IMR-90 (cell line): ENCODE results near the gene CYRIA. TPM values are rescaled to one million over a fixed set of nuclear protein-coding genes. Genes with fewer than 3 reads are reported as not detected.
A peak's percentile ranks its signal among the peaks of the same experiment; 100 is the strongest.

Experiments
- ATAC-seq: fragments of 200-7000 bp; cut with Tn5 transposase; 2 replicates; pipeline ENCODE4 v1.9.1; 2020; ENCODE audit warnings: low read depth, mild to moderate bottlenecking, moderate library complexity
- BruUV-seq: library from RNA; stranded (reverse); fragments of 400-500 nt; replicated peaks from 2 replicates; lab custom pipeline; 2021; lab: Mats Ljungman, UMichigan
- CTCF ChIA-PET: fragments of 300-600 bp; formaldehyde crosslinking; extraction: SDS; loops from one replicate; lab custom pipeline; 2021; ENCODE audit warnings: antibody characterized with exemption; lab: Yijun Ruan, JAX
- POLR2A ChIA-PET: fragments of 300-600 bp; sonication (Branson Sonifier 250); formaldehyde crosslinking; loops from one replicate; lab custom pipeline; 2022; ENCODE audit warnings: antibody characterized with exemption; ENCODE audit not compliant: unreplicated experiment; lab: Charles Lee
- DNase-seq: peaks from one replicate; pipeline ENCODE4 v3.0.0; 2013
- H2AFZ ChIP-seq: replicated peaks from 2 replicates; pipeline ENCODE3; 2013; ENCODE audit warnings: low read length, mild to moderate bottlenecking; ENCODE audit not compliant: poor library complexity
- H2AK5ac ChIP-seq: 2 replicates; pipeline ENCODE4 v1.6.1; 2013; ENCODE audit warnings: low read depth, low read length, inconsistent platforms
- H2AK9ac ChIP-seq: replicated peaks from 2 replicates; pipeline ENCODE3; 2013; ENCODE audit warnings: mild to moderate bottlenecking, low read depth, low read length, moderate library complexity; ENCODE audit not compliant: poor library complexity
- H2BK120ac ChIP-seq: 2 replicates; pipeline ENCODE4 v1.6.1; 2013; ENCODE audit warnings: low read depth, low read length, inconsistent platforms
- H2BK15ac ChIP-seq: 3 replicates; pipeline ENCODE4 v1.6.1; 2013; ENCODE audit warnings: low read depth, low read length, inconsistent platforms
- H2BK20ac ChIP-seq: 2 replicates; pipeline ENCODE4 v1.6.1; 2013; ENCODE audit warnings: low read depth, mild to moderate bottlenecking, inconsistent platforms, low read length, moderate library complexity
- H2BK5ac ChIP-seq: 2 replicates; pipeline ENCODE4 v1.6.1; 2013; ENCODE audit warnings: mild to moderate bottlenecking, low read depth, low read length, inconsistent platforms; ENCODE audit not compliant: poor library complexity, severe bottlenecking
- H3K14ac ChIP-seq: replicated peaks from 2 replicates; pipeline ENCODE4 v1.6.1; 2013; ENCODE audit warnings: low read depth, low read length, inconsistent platforms
- H3K18ac ChIP-seq: 2 replicates; pipeline ENCODE4 v1.6.1; 2013; ENCODE audit warnings: low read depth, low read length, control low read depth
- H3K23ac ChIP-seq: 2 replicates; pipeline ENCODE4 v1.6.1; 2013; ENCODE audit warnings: low read depth, low read length, inconsistent platforms
- H3K27ac ChIP-seq: 2 replicates; pipeline ENCODE4 v1.5.1; 2013; ENCODE audit warnings: mild to moderate bottlenecking, control low read depth, low read length; ENCODE audit not compliant: insufficient read depth
- H3K27me3 ChIP-seq: 2 replicates; pipeline ENCODE4 v1.6.1; 2013; ENCODE audit warnings: low read length; ENCODE audit not compliant: control insufficient read depth, insufficient read depth
- H3K36me3 ChIP-seq: 2 replicates; pipeline ENCODE4 v1.6.1; 2013; ENCODE audit warnings: low read length, mixed read lengths; ENCODE audit not compliant: control insufficient read depth, insufficient read depth
- H3K4ac ChIP-seq: 2 replicates; pipeline ENCODE4 v1.6.1; 2013; ENCODE audit warnings: low read depth, low read length, inconsistent platforms
- H3K4me1 ChIP-seq: 2 replicates; pipeline ENCODE4 v1.6.1; 2013; ENCODE audit warnings: low read length, mixed read lengths; ENCODE audit not compliant: control insufficient read depth, insufficient read depth
- H3K4me2 ChIP-seq: 2 replicates; pipeline ENCODE4 v1.6.1; 2013; ENCODE audit warnings: low read depth, mild to moderate bottlenecking, control low read depth, low read length, moderate library complexity
- H3K4me3 ChIP-seq: 2 replicates; pipeline ENCODE4 v1.5.1; 2013; ENCODE audit warnings: low read depth, mild to moderate bottlenecking, control low read depth, low read length, moderate library complexity; ENCODE audit not compliant: insufficient read depth
- H3K56ac ChIP-seq: 2 replicates; pipeline ENCODE4 v1.6.1; 2013; ENCODE audit warnings: low read length, inconsistent platforms; ENCODE audit not compliant: insufficient read depth; ENCODE audit errors: extremely low read depth
- H3K79me1 ChIP-seq, 2 experiments: 2 replicates each; pipeline ENCODE4 v1.6.1; 2013; ENCODE audit warnings: low read length in 2 of 2, inconsistent platforms in 1 of 2, low read depth in 1 of 2
- H3K9ac ChIP-seq: 2 replicates; pipeline ENCODE4 v1.6.1; 2013; ENCODE audit warnings: low read depth, low read length, control low read depth
- H3K9me1 ChIP-seq: 2 replicates; pipeline ENCODE4 v1.6.1; 2013; ENCODE audit warnings: low read length, inconsistent platforms; ENCODE audit not compliant: insufficient read depth
- H3K9me3 ChIP-seq: 2 replicates; pipeline ENCODE4 v1.6.1; 2013; ENCODE audit warnings: low read length; ENCODE audit not compliant: control insufficient read depth, insufficient read depth
- H4K20me1 ChIP-seq: 2 replicates; pipeline ENCODE4 v1.6.1; 2013; ENCODE audit warnings: low read length, inconsistent platforms; ENCODE audit not compliant: insufficient read depth
- H4K5ac ChIP-seq: 2 replicates; pipeline ENCODE4 v1.6.1; 2013; ENCODE audit warnings: mild to moderate bottlenecking, low read depth, low read length, control low read depth
- H4K8ac ChIP-seq, 2 experiments: 2 replicates each; pipeline ENCODE4 v1.6.1; 2013; ENCODE audit warnings: low read depth in 2 of 2, low read length in 2 of 2, control low read depth in 1 of 2, inconsistent platforms in 1 of 2
- H4K91ac ChIP-seq: 2 replicates; pipeline ENCODE4 v1.6.1; 2013; ENCODE audit warnings: low read depth, low read length, inconsistent platforms; ENCODE audit not compliant: insufficient read depth
- BHLHE40 ChIP-seq: fragments of 150-350 bp; IDR thresholded peaks from 2 replicates; pipeline ENCODE4 v1.6.1; 2016; ENCODE audit warnings: mild to moderate bottlenecking, low read depth, low read length
- CEBPB ChIP-seq: IDR thresholded peaks from 2 replicates; pipeline ENCODE4 v1.6.1; 2012; ENCODE audit warnings: low read depth, low read length, improper control_type of control experiment
- FOS ChIP-seq: fragments of 150-350 bp; IDR thresholded peaks from 2 replicates; pipeline ENCODE4 v1.6.1; 2016; ENCODE audit warnings: low read depth, low read length
- MAZ ChIP-seq: IDR thresholded peaks from 2 replicates; pipeline ENCODE4 v1.6.1; 2012; ENCODE audit warnings: low read depth, mild to moderate bottlenecking, low read length, improper control_type of control experiment, moderate library complexity, borderline replicate concordance
- MXI1 ChIP-seq: IDR thresholded peaks from 2 replicates; pipeline ENCODE4 v1.6.1; 2012; ENCODE audit warnings: low read depth, mild to moderate bottlenecking, low read length, moderate library complexity, borderline replicate concordance
- NFE2L2 ChIP-seq: fragments of 150-350 bp; IDR thresholded peaks from 2 replicates; pipeline ENCODE4 v1.6.1; 2016; ENCODE audit warnings: low read depth, mild to moderate bottlenecking, low read length
- POLR2A ChIP-seq: IDR thresholded peaks from 2 replicates; pipeline ENCODE4 v1.6.1; 2012; ENCODE audit warnings: mild to moderate bottlenecking, low read depth, low read length
- RAD21 ChIP-seq: IDR thresholded peaks from 2 replicates; pipeline ENCODE4 v1.6.1; 2012; ENCODE audit warnings: low read length, improper control_type of control experiment
- RCOR1 ChIP-seq: IDR thresholded peaks from 2 replicates; pipeline ENCODE4 v1.6.1; 2012; ENCODE audit warnings: mild to moderate bottlenecking, low read length, improper control_type of control experiment; ENCODE audit not compliant: insufficient replicate concordance
- RFX5 ChIP-seq: IDR thresholded peaks from 2 replicates; pipeline ENCODE4 v1.8.0; 2012; ENCODE audit warnings: low read depth, mild to moderate bottlenecking, low read length, moderate library complexity
- SMC3 ChIP-seq: fragments of 150-350 bp; IDR thresholded peaks from 2 replicates; pipeline ENCODE4 v1.6.1; 2016; ENCODE audit warnings: low read depth, mild to moderate bottlenecking, antibody characterized with exemption, low read length, moderate library complexity
- WGBS, 2 experiments: methylation state at CpG; one replicate each; pipeline versions ENCODE4 v1.1.5 to v1.1.7; 2013; ENCODE audit warnings: missing lambda C conversion rate in 2 of 2; ENCODE audit not compliant: insufficient read length in 1 of 2; ENCODE audit errors: extremely low coverage in 2 of 2; 5-methylcytosine and 5-hydroxymethylcytosine counted together
- dilution Hi-C: fragments of 300-500 bp; cut with HindIII; formaldehyde crosslinking; loops from one replicate; pipeline ENCODE4 v1.14.3; 2018; ENCODE audit warnings: low sequenced_read_pairs; ENCODE audit not compliant: unreplicated experiment
- in situ Hi-C: fragments of 300-500 bp; cut with MboI; formaldehyde crosslinking; loops from 3 replicates; pipeline ENCODE4 v1.14.3; 2019; ENCODE audit warnings: low sequenced_read_pairs, inconsistent platforms, mixed read lengths
- intact Hi-C: fragments of 100-400 bp; cut with micrococcal nuclease; formaldehyde crosslinking; loops from 2 replicates; pipeline ENCODE4 v1.10.0; 2022
- polyA plus RNA-seq, 3 experiments: library from polyadenylated mRNA; depleted of rRNA; stranded (reverse); fragments of >200 nt; gene quantifications; 2 replicates each; pipeline ENCODE4 v1.2.3, GENCODE V29; 2012; ENCODE audit warnings: low replicate concordance in 1 of 3
- total RNA-seq: library from RNA; depleted of rRNA; stranded (reverse); fragments of >200 nt; gene quantifications from 2 replicates; pipeline ENCODE4 v1.2.3, GENCODE V29; 2012
- TF ChIP-seq, protein P1 (sequence below): fragments of 150-350 bp; IDR thresholded peaks from 2 replicates; pipeline ENCODE4 v1.6.1; 2017; ENCODE audit warnings: mild to moderate bottlenecking, antibody characterized with exemption, low read length, low read depth
- TF ChIP-seq, protein P2 (sequence below): conservative IDR thresholded peaks from 2 replicates; pipeline ENCODE4 v1.5.1; 2012; ENCODE audit warnings: mild to moderate bottlenecking, low read depth, low read length, improper control_type of control experiment
- TF ChIP-seq, protein P3 (sequence below): fragments of 150-350 bp; IDR thresholded peaks from 2 replicates; pipeline ENCODE4 v1.6.1; 2016; ENCODE audit warnings: low read depth, mild to moderate bottlenecking, low read length, moderate library complexity, borderline replicate concordance

Gene CYRIA
- total and polyA plus RNA-seq, 2 of the 4 experiments (the other 2 are of a cell fraction), result 1.7 to 3.8 TPM

DNA sequence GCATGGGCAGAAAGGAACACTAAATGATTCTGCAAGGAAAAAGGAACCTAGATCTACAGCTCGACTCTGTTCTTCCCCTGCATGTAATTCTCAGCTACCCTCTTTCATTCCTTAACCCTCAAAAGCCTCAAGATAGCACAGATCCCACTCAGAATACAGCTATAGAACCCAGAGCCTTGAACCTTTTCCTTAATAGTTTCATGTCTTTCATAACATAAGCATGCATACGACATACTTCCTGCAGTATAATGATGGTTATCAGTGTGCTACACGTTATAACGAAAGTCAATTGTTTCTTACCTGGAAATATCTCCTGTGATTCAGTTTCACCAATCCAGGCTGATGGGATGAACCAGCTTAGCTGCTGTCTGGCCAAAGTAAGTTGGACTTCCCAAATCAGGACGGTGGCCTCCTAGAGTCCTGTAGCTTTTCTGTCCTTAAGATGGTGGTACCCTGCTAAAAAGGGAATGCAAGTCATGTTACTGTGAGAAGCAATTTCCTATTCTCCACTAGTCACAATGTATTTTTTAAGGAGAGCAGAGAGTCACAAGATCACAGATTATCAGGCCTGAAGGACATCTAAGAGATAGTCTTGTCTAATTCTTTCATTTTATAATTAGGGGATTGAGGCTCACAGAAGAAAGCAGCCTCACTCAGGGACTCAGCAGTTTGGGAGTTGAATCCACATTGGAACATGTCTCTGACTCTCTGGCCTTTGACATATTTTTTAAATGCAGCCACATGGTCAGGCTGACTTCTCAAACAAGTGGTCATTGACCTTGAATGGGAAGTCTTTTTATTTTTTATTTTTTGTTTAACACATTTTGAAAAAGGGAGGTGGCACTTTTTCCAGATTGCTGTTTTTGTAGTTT, 41.8 kb downstream of the CYRIA start:
- ChIA-PET CTCF (interaction anchor here (1.7 kb wide), 1 partner anchor 13 kb away, joined by 4 read pairs; no protein-coding TSS in a partner anchor), POLR2A (no interaction called here)
- ATAC-seq (no peak), DNase-seq (no peak)
- BruUV-seq, result no TSS peak
- H2BK5ac ChIP-seq, result peak overlapping the region; percentile 14
- peak overlapping the region; percentile 12; the same call in 1 of the 2 replicates for H4K5ac ChIP-seq
- no peak overlapping the region for H3K27ac ChIP-seq
- H3K56ac ChIP-seq, result no peak overlapping the region
- no peak overlapping the region for H3K4ac ChIP-seq
- peak overlapping the region; percentile 22; the same call in 1 of the 3 replicates for H2BK15ac ChIP-seq
- H3K4me1 ChIP-seq, result peaks cover 45% of the 10 kb centered on the region
- no peak overlapping the region for H3K4me2 ChIP-seq
- H3K9me3 ChIP-seq, result no peaks in the 10 kb centered on the region
- in situ Hi-C loops (no loop called here), dilution Hi-C loops (no loop called here), intact Hi-C loops (loop anchor here (2.0 to 10.0 kb wide), 2 partner anchors 27 to 889 kb away; no protein-coding TSS in a partner anchor)
- no peaks in the 10 kb centered on the region for H3K79me1 ChIP-seq
- H2AK5ac ChIP-seq, result no peak overlapping the region
- no peak overlapping the region for H3K14ac ChIP-seq
- H2BK20ac ChIP-seq, result no peak overlapping the region; the same call in 1 of the 2 replicates
- H2AK9ac ChIP-seq, result no peak overlapping the region
- no peak overlapping the region for H3K9ac ChIP-seq
- WGBS, 2 experiments, result no CpG with 5 or more reads among the region's 5 CpGs
- H3K9me1 ChIP-seq, result peaks cover 4% of the 10 kb centered on the region; the same call in 1 of the 2 replicates
- no peak overlapping the region for H2BK120ac ChIP-seq
- H2AFZ ChIP-seq, result no peak overlapping the region
- no peaks in the 10 kb centered on the region for H4K20me1 ChIP-seq
- H3K36me3 ChIP-seq, result peaks cover 8% of the 10 kb centered on the region
- H4K91ac ChIP-seq, result peak overlapping the region; percentile 27; the same call in 1 of the 2 replicates
- no peak overlapping the region for H4K8ac ChIP-seq
- no peak overlapping the region for H3K4me3 ChIP-seq
- peak overlapping the region; percentile 57; the same call in 1 of the 2 replicates for H3K18ac ChIP-seq
- H3K27me3 ChIP-seq, result no peaks in the 10 kb centered on the region
- no peak overlapping the region for H3K23ac ChIP-seq
- TF ChIP-seq RFX5 (no peak), BHLHE40 (no peak), RCOR1 (no peak), SMC3 (no peak), NFE2L2 (no peak), FOS (no peak), MAZ (no peak), RAD21 (no peak), MXI1 (no peak), CEBPB (no peak), POLR2A (no peak)
- TF ChIP-seq, protein P1, sequence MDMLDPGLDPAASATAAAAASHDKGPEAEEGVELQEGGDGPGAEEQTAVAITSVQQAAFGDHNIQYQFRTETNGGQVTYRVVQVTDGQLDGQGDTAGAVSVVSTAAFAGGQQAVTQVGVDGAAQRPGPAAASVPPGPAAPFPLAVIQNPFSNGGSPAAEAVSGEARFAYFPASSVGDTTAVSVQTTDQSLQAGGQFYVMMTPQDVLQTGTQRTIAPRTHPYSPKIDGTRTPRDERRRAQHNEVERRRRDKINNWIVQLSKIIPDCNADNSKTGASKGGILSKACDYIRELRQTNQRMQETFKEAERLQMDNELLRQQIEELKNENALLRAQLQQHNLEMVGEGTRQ, result no peak
- TF ChIP-seq, protein P2, sequence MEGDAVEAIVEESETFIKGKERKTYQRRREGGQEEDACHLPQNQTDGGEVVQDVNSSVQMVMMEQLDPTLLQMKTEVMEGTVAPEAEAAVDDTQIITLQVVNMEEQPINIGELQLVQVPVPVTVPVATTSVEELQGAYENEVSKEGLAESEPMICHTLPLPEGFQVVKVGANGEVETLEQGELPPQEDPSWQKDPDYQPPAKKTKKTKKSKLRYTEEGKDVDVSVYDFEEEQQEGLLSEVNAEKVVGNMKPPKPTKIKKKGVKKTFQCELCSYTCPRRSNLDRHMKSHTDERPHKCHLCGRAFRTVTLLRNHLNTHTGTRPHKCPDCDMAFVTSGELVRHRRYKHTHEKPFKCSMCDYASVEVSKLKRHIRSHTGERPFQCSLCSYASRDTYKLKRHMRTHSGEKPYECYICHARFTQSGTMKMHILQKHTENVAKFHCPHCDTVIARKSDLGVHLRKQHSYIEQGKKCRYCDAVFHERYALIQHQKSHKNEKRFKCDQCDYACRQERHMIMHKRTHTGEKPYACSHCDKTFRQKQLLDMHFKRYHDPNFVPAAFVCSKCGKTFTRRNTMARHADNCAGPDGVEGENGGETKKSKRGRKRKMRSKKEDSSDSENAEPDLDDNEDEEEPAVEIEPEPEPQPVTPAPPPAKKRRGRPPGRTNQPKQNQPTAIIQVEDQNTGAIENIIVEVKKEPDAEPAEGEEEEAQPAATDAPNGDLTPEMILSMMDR, result no peak
- TF ChIP-seq, protein P3, sequence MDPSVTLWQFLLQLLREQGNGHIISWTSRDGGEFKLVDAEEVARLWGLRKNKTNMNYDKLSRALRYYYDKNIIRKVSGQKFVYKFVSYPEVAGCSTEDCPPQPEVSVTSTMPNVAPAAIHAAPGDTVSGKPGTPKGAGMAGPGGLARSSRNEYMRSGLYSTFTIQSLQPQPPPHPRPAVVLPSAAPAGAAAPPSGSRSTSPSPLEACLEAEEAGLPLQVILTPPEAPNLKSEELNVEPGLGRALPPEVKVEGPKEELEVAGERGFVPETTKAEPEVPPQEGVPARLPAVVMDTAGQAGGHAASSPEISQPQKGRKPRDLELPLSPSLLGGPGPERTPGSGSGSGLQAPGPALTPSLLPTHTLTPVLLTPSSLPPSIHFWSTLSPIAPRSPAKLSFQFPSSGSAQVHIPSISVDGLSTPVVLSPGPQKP, result no peak
